ENCODE results near the gene PIAS4.

PIAS4 gene

GRCh38 chr19:3977242-3978143, 30.0 kb upstream of the PIAS4 start:
- no peak for DNase-seq (ENCODE audit: low spot score)

GRCh38 chr19:3978145-3978544, 29.4 kb upstream of the PIAS4 start:
- DNase-seq (ENCODE audit: low spot score) = no peak

- DNase-seq (ENCODE audit: low spot score) = no peak
These were observed 28.3 kb upstream of the PIAS4 start for GRCh38 chr19:3979289-3979673.

GRCh38 chr19:3979674-3980352, 27.7 kb upstream of the PIAS4 start:
- no peak for DNase-seq (ENCODE audit: low spot score)

- no peak for DNase-seq (ENCODE audit: low spot score)
These were observed 26.9 kb upstream of the PIAS4 start for GRCh38 chr19:3980353-3981251.

- DNase-seq (ENCODE audit: low spot score) = no peak
These were observed 26.2 kb upstream of the PIAS4 start for GRCh38 chr19:3981373-3981735.

- DNase-seq (ENCODE audit: low spot score) = no peak
These were observed 25.5 kb upstream of the PIAS4 start for GRCh38 chr19:3981736-3982681.

- no peak for DNase-seq (ENCODE audit: low spot score)
These were observed 24.6 kb upstream of the PIAS4 start for GRCh38 chr19:3982701-3983541.

GRCh38 chr19:3983542-3983914, 24.0 kb upstream of the PIAS4 start:
- no peak for DNase-seq (ENCODE audit: low spot score)

- peak; percentile 14 for DNase-seq (ENCODE audit: low spot score)
These were observed 23.5 kb upstream of the PIAS4 start for GRCh38 chr19:3983936-3984583.

GRCh38 chr19:3984584-3984907, 23.0 kb upstream of the PIAS4 start:
- DNase-seq (ENCODE audit: low spot score) = no peak

GRCh38 chr19:3984908-3985642, 22.5 kb upstream of the PIAS4 start, which contains the start of gene EEF2:
TSS of gene EEF2 (minus strand) at chr19:3985463. CDS start at chr19:3985380, 83 bp downstream.
- peak; percentile 94 for DNase-seq (ENCODE audit: low spot score)

GRCh38 chr19:3985643-3986259, 21.8 kb upstream of the PIAS4 start:
- DNase-seq (ENCODE audit: low spot score) = no peak

GRCh38 chr19:3986260-3987041, 21.1 kb upstream of the PIAS4 start:
- peak; percentile 79 for DNase-seq (ENCODE audit: low spot score)

- peak; percentile 91 for DNase-seq (ENCODE audit: low spot score)
These were observed 19.7 kb upstream of the PIAS4 start for GRCh38 chr19:3987619-3988371.

GRCh38 chr19:3990815-3991117, 16.8 kb upstream of the PIAS4 start:
- DNase-seq (ENCODE audit: low spot score) = no peak

GRCh38 chr19:3995607-3996006, 11.9 kb upstream of the PIAS4 start:
- DNase-seq (ENCODE audit: low spot score) = no peak

Data from CD4-positive, alpha-beta T cell treated with Interleukin-2 at 100 ng/mL for 4 hours (primary cell).